Kidney (tissue), 14 donors: ENCODE results near the gene ADAMTS17. TPM values are rescaled to one million over a fixed set of nuclear protein-coding genes. Genes with fewer than 3 reads are reported as not detected.

Experiments
- DNase-seq, 5 donors: peaks; one replicate each; pipeline ENCODE4 v3.0.0-alpha.2; 2013 to 2020
- FAIRE-seq: peaks from 2 replicates; lab custom pipeline; 2012; peaks lifted over from hg19 to GRCh38; lab: Jason Lieb, UNC
- H3K27ac ChIP-seq, 2 donors: one replicate each; pipeline ENCODE4 v1.7.0; 2013; ENCODE audit warnings: low read depth in 2 of 2, low read length in 2 of 2, inconsistent platforms in 1 of 2
- H3K27me3 ChIP-seq: one replicate; pipeline ENCODE4 v1.7.1; 2013; ENCODE audit warnings: low read length, inconsistent platforms; ENCODE audit not compliant: control insufficient read depth, insufficient read depth
- H3K36me3 ChIP-seq, 3 donors: one replicate each; pipeline versions ENCODE4 v1.7.0 to v1.7.1; 2013; ENCODE audit warnings: low read length in 3 of 3, control low read depth in 1 of 3, inconsistent platforms in 1 of 3; ENCODE audit not compliant: insufficient read depth in 3 of 3, control insufficient read depth in 2 of 3
- H3K4me1 ChIP-seq, 3 donors: one replicate each; pipeline versions ENCODE4 v1.7.0 to v1.7.1; 2013; ENCODE audit warnings: low read length in 3 of 3, inconsistent platforms in 1 of 3, low read depth in 1 of 3; ENCODE audit not compliant: control insufficient read depth in 2 of 3, insufficient read depth in 2 of 3
- H3K4me3 ChIP-seq, 3 donors: one replicate each; pipeline versions ENCODE4 v1.7.0 to v1.8.1; 2013; ENCODE audit warnings: low read length in 3 of 3, control low read depth in 1 of 3, inconsistent platforms in 1 of 3
- H3K9ac ChIP-seq, 3 donors: one replicate each; pipeline versions ENCODE4 v1.7.0 to v1.7.1; 2013; ENCODE audit warnings: low read length in 3 of 3, control low read depth in 1 of 3, inconsistent platforms in 1 of 3
- H3K9me3 ChIP-seq, 3 donors: one replicate each; pipeline versions ENCODE4 v1.7.0 to v1.7.1; 2013; ENCODE audit warnings: low read length in 3 of 3, control low read depth in 1 of 3, inconsistent platforms in 1 of 3; ENCODE audit not compliant: control insufficient read depth in 2 of 3, insufficient read depth in 1 of 3
- intact Hi-C: fragments of 100-400 bp; cut with DNase I; formaldehyde crosslinking; loops from one replicate; pipeline ENCODE4 v1.11.1; 2022
- polyA plus RNA-seq: library from polyadenylated mRNA; stranded (reverse); fragments of 350-450 nt; fragmentation: Illumina TruSeq; extraction: RNeasy Lipid Tissue Mini Kit (QIAGEN cat#74804); gene quantifications from one replicate; pipeline ENCODE4 v1.2.3, GENCODE V29; 2014; ENCODE audit warnings: low read depth, low replicate concordance; ENCODE audit not compliant: insufficient read depth
- total RNA-seq: library from RNA; stranded (reverse); fragmentation: NEBNext Ultra II Directional; extraction: Animal tissue kit (Norgen Biotek cat#: 25700); gene quantifications from one replicate; pipeline ENCODE4 v1.2.1, GENCODE V29; 2021
- TF ChIP-seq, protein P1 (sequence below): IDR thresholded peaks from 3 replicates; pipeline ENCODE4 v1.5.1; 2012; ENCODE audit warnings: mild to moderate bottlenecking, moderate library complexity, borderline replicate concordance; ENCODE audit not compliant: insufficient read depth; ENCODE audit errors: extremely low read depth
- donor health status: control.
- donor health status: control.
- donor health status: control.
- donor health status: control.
- donor health status: control.
- donor health status: DM: yes; HTN: yes; CAD: no.
- donor health status: Normal renal cell carcinoma (clear cell type).

The ADAMTS17 gene
- total and polyA plus RNA-seq, 2 donors from 2014 or later, result 1.7 to 2.2 TPM

DNA sequence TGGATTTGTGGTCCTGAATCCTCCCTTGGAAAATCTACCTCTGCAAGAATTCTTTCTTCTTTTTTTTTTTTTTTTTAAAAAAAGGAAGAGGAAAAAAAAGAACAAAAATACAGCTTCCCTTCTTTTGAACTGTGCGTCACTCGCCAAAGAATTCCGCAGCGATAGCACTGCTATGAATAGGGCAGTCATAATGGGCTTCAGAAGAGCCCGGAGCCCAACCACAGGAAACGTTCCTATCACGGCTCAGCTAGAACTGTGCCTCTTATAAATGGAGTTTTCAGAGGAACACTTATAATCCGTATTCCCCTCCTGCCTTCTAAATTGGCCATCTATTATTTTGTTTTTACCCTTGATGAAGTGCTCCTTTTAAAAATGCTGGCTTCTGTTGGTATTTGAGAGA lies 227.7 kb downstream of the ADAMTS17 start:
- Histone ChIP-seq H3K4me1 (peaks cover 0 to 19% (median 5%) of the 10 kb centered on the region in 3 donors), H3K9me3 (no peaks in the 10 kb centered on the region), H3K27ac (peak overlapping the region; percentile 23 to 58), H3K4me3 (peak overlapping the region in 1 of 3 donors; percentile 13), H3K9ac (no peak overlapping the region), H3K27me3 (no peaks in the 10 kb centered on the region), H3K36me3 (no peaks in the 10 kb centered on the region)
- TF ChIP-seq, protein P1, sequence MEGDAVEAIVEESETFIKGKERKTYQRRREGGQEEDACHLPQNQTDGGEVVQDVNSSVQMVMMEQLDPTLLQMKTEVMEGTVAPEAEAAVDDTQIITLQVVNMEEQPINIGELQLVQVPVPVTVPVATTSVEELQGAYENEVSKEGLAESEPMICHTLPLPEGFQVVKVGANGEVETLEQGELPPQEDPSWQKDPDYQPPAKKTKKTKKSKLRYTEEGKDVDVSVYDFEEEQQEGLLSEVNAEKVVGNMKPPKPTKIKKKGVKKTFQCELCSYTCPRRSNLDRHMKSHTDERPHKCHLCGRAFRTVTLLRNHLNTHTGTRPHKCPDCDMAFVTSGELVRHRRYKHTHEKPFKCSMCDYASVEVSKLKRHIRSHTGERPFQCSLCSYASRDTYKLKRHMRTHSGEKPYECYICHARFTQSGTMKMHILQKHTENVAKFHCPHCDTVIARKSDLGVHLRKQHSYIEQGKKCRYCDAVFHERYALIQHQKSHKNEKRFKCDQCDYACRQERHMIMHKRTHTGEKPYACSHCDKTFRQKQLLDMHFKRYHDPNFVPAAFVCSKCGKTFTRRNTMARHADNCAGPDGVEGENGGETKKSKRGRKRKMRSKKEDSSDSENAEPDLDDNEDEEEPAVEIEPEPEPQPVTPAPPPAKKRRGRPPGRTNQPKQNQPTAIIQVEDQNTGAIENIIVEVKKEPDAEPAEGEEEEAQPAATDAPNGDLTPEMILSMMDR, result no peak
- FAIRE-seq, result no peak
- intact Hi-C loops, result no loop called here
- peak in 3 of 5 donors; percentile 54 to 84 (median 67) for DNase-seq

DNA sequence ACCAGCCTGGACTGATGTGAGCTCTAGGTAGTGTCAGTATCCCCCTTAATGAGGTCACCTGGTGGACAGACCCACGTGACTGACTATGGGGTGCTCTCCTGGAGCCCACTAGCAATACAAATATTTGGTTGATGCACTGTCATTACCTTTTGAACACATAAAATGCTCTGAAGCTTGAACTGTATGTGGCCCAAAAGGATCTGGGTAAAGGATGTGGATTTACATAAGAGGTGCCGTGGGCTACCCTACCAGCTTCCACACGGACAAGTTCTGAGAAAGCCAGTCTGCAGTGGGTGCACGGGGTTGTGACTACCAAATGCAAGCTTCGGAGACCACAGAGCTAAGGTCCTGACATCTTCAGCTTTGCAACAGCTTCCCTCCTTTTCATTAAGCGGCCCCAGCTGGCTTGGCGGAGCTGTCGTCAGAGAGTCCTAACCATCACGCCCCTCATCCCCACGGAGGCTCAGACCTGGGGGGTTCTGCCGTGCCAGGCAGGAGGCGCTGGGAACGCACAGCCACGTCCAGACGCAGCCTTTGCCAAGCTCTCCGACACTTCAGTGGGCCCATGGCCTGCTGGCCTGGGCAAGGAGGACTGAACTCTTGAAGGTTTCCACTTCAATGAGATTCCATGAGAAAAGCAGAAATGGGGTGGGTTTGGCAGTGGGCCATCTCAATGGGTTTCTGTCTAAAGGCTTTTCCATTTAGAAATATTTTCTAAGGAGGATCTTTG lies 228.3 kb downstream of the ADAMTS17 start:
- Histone ChIP-seq H3K9ac (no peak overlapping the region), H3K4me3 (no peak overlapping the region), H3K27me3 (no peaks in the 10 kb centered on the region), H3K27ac (peak overlapping the region; percentile 15 to 71), H3K9me3 (no peaks in the 10 kb centered on the region), H3K4me1 (peaks cover 0 to 19% (median 5%) of the 10 kb centered on the region in 3 donors), H3K36me3 (no peaks in the 10 kb centered on the region)
- intact Hi-C loops, result no loop called here
- no peak for DNase-seq
- FAIRE-seq, result no peak
- TF ChIP-seq, protein P1, result no peak

DNA sequence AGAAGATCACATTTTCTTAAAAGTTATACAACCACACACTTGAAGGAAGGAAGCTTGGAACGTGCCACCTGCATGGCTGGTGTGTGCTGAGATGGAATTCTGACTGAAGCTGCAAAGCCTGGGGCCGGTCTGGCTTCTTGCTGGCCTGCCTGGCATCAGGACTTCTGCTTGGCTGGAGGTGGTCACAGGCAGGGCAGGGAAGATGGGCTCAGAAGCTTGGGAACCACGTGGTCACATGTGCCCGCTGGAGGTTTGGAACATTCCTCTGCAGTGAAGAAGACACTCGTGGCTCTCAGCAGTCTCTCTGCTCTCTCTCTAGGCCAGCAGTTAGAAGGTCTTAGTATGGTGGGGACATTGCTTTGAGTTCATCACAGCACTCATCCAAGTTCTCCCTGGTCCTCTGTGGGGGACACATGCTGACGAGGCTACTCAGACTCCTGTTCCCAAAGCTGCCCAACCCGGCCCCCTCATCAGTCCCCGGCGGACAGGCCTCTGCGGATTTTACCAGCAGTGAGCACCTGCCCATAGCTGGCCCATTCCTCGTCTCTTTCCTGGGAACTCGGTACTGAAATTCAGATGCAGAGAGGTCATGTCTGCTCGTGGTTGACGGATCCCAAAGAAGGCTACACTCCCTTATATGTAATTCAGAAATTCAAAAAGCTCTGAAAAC lies 229.0 kb downstream of the ADAMTS17 start:
- no peaks in the 10 kb centered on the region for H3K36me3 ChIP-seq
- H3K9ac ChIP-seq, result no peak overlapping the region
- H3K27me3 ChIP-seq, result no peaks in the 10 kb centered on the region
- H3K27ac ChIP-seq, result no peak overlapping the region
- intact Hi-C loops, result no loop called here
- FAIRE-seq (no peak), DNase-seq (no peak)
- H3K4me1 ChIP-seq, result peaks cover 0 to 19% (median 5%) of the 10 kb centered on the region in 3 donors
- TF ChIP-seq, protein P1, result no peak
- no peak overlapping the region for H3K4me3 ChIP-seq
- H3K9me3 ChIP-seq, result no peaks in the 10 kb centered on the region
